HepG2 (cell line): ENCODE results near the gene CPSF7. TPM values are rescaled to one million over a fixed set of nuclear protein-coding genes. Genes with fewer than 3 reads are reported as not detected.

Experiments
- CREB1 ChIP-seq, 2 experiments: fragments of 450-650 bp in 1 of 2; IDR thresholded peaks; 2 replicates each; pipeline ENCODE4 v1.6.1; 2016 to 2017; ENCODE audit warnings: control low read depth in 1 of 2, mild to moderate bottlenecking in 1 of 2, missing compliant biosample characterization in 1 of 2, missing genetic modification characterization in 1 of 2
- GATAD2A ChIP-seq: IDR thresholded peaks from 2 replicates; pipeline ENCODE4 v1.6.1; 2016
- NCOA1 ChIP-seq: sonication (generic); formaldehyde crosslinking; IDR thresholded peaks from 2 replicates; pipeline ENCODE4 v1.9.0; 2021; ENCODE audit warnings: missing genetic modification reagents
- RNF2 ChIP-seq: fragments of 450-650 bp; conservative IDR thresholded peaks from 2 replicates; pipeline ENCODE4 v1.6.1; 2016; ENCODE audit warnings: low read depth
- TGIF2 ChIP-seq: IDR thresholded peaks from 2 replicates; pipeline ENCODE4 v1.6.1; 2016; ENCODE audit warnings: control low read depth, missing compliant biosample characterization
- ZNF296 ChIP-seq: sonication (generic); formaldehyde crosslinking; conservative IDR thresholded peaks from 2 replicates; pipeline ENCODE4 v1.5.0; 2020; ENCODE audit warnings: mild to moderate bottlenecking, missing genetic modification reagents
- polyA plus RNA-seq, 8 experiments: library from polyadenylated mRNA; depleted of rRNA in 3 of 8; stranded (reverse) in 7 of 8; unstranded in 1 of 8; fragments of >200 nt; fragmentation: Illumina TruSeq in 4 of 8; extraction: Trizol in 4 of 8; gene quantifications; 2 replicates each; pipeline versions ENCODE4 v1.2.1 to v1.2.3, GENCODE V29; 2011 to 2016; ENCODE audit warnings: low read depth in 4 of 8, missing spikeins in 1 of 8, mixed read lengths in 1 of 8; ENCODE audit not compliant: insufficient read depth in 1 of 8
- total RNA-seq, 5 experiments: library from RNA; depleted of rRNA; stranded (reverse); fragments of >200 nt; fragmentation: Illumina TruSeq; extraction: Trizol; gene quantifications; 2 replicates each; pipeline ENCODE4 v1.2.3, GENCODE V29; 2016; ENCODE audit warnings: low read depth in 1 of 5
- TF ChIP-seq, protein P1 (sequence below): sonication (generic); formaldehyde crosslinking; IDR thresholded peaks from 2 replicates; pipeline ENCODE4 v1.4.0; 2020; ENCODE audit warnings: missing genetic modification reagents
- TF ChIP-seq, protein P2 (sequence below): sonication (generic); formaldehyde crosslinking; IDR thresholded peaks from 2 replicates; pipeline ENCODE4 v1.4.0; 2020; ENCODE audit warnings: mild to moderate bottlenecking, low read depth, missing genetic modification reagents
- TF ChIP-seq, protein P3 (sequence below): sonication (generic); formaldehyde crosslinking; IDR thresholded peaks from 2 replicates; pipeline ENCODE4 v1.8.1; 2023; ENCODE audit warnings: mild to moderate bottlenecking, moderate library complexity, missing genetic modification reagents
- TF ChIP-seq, protein P4 (sequence below): sonication (generic); formaldehyde crosslinking; IDR thresholded peaks from one replicate; pipeline ENCODE4 v1.5.1; 2020; ENCODE audit warnings: mild to moderate bottlenecking, missing genetic modification reagents; ENCODE audit errors: not compliant biosample characterization
- TF ChIP-seq, protein P5 (sequence below): sonication (generic); formaldehyde crosslinking; IDR thresholded peaks from 2 replicates; pipeline ENCODE4 v1.4.0; 2020; ENCODE audit warnings: missing genetic modification reagents

CPSF7 gene
- total and polyA plus RNA-seq, 2 of the 13 experiments (the other 11 are each of a cell fraction or from before 2014, with no cell fraction given), result 34.1 to 36.8 TPM

DNA sequence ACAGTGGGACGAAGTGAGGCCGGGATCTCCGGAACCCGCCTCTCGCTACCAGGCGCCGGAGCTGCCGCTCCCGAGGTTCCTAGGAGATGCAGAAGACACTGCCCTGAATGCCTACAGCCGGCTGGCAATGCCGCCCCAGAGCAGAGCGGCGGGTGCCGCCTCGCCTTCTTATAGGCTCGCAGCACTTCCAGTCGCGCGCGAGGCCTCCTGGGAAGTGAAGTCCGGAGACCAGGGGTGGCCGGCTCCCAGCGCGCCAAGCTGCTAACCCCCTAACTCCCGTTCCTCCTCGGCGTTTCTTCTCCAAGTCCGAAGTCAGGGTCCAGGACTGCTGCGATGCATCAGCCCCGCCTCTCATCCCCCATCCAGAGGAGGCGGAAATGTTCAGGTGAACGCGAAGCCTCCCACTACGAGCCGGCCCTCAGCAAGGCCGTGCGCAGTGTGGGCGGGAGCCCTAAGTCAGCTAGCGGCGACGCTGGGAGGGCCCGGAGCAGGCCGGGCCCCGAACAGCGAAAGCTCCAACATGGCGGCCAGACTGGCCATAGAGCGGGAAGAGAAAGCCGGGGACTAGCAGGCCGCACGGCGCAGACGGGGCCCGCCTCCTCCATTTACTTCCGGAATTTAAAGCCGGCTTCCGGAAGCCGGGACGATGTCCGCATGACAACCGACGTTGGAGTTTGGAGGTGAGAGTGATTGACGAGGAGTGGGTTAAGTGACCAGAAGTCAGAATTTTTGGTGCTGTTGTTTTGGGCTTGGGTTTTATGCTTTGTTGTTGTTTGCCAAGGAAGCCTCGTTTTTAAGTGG, 67.8 kb downstream of the CPSF7 start, which contains the start of the genes CYB561A3 and TMEM138 (continued):
- TF ChIP-seq, protein P1, sequence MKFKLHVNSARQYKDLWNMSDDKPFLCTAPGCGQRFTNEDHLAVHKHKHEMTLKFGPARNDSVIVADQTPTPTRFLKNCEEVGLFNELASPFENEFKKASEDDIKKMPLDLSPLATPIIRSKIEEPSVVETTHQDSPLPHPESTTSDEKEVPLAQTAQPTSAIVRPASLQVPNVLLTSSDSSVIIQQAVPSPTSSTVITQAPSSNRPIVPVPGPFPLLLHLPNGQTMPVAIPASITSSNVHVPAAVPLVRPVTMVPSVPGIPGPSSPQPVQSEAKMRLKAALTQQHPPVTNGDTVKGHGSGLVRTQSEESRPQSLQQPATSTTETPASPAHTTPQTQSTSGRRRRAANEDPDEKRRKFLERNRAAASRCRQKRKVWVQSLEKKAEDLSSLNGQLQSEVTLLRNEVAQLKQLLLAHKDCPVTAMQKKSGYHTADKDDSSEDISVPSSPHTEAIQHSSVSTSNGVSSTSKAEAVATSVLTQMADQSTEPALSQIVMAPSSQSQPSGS, result peak; percentile 21; the same call in 1 of the 2 replicates
- TF ChIP-seq ZNF296 (CRISPR knock-in tag) (no peak), CREB1 (IDR thresholded peaks at IDR 0.05) (0 out of 2 replicates have a peak, but pooled peaks have one; percentile 2), CREB1 (CRISPR knock-in tag; IDR thresholded peaks at IDR 0.05) (peak; percentile 83), TGIF2 (CRISPR knock-in tag) (no peak; the same call in 1 of the 2 replicates), NCOA1 (peak; percentile 87; the same call in 1 of the 2 replicates), GATAD2A (CRISPR knock-in tag) (peak; percentile 11; the same call in 1 of the 2 replicates), RNF2 (peak; percentile 91)
- TF ChIP-seq, protein P2, sequence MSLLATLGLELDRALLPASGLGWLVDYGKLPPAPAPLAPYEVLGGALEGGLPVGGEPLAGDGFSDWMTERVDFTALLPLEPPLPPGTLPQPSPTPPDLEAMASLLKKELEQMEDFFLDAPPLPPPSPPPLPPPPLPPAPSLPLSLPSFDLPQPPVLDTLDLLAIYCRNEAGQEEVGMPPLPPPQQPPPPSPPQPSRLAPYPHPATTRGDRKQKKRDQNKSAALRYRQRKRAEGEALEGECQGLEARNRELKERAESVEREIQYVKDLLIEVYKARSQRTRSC (CRISPR knock-in tag), result no peak
- TF ChIP-seq, protein P3, sequence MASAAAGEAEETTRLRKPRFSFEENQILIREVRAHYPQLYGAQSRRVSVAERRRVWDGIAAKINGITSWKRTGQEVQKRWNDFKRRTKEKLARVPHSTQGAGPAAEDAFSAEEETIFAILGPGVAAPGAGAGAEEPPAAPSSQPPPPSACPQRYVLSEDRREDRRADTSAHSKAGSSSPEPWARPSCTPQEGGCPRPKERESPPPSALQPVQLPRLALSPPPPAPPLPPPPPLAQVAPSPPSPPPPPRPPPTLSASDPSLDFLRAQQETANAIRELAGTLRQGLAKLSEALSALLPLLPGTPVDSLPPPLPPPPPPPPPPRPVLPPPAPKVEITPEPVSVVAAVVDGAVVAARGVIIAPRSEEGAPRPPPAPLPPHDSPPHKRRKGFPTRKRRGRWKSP (CRISPR knock-in tag), result peak; percentile 23; the same call in 1 of the 2 replicates
- TF ChIP-seq, protein P4, sequence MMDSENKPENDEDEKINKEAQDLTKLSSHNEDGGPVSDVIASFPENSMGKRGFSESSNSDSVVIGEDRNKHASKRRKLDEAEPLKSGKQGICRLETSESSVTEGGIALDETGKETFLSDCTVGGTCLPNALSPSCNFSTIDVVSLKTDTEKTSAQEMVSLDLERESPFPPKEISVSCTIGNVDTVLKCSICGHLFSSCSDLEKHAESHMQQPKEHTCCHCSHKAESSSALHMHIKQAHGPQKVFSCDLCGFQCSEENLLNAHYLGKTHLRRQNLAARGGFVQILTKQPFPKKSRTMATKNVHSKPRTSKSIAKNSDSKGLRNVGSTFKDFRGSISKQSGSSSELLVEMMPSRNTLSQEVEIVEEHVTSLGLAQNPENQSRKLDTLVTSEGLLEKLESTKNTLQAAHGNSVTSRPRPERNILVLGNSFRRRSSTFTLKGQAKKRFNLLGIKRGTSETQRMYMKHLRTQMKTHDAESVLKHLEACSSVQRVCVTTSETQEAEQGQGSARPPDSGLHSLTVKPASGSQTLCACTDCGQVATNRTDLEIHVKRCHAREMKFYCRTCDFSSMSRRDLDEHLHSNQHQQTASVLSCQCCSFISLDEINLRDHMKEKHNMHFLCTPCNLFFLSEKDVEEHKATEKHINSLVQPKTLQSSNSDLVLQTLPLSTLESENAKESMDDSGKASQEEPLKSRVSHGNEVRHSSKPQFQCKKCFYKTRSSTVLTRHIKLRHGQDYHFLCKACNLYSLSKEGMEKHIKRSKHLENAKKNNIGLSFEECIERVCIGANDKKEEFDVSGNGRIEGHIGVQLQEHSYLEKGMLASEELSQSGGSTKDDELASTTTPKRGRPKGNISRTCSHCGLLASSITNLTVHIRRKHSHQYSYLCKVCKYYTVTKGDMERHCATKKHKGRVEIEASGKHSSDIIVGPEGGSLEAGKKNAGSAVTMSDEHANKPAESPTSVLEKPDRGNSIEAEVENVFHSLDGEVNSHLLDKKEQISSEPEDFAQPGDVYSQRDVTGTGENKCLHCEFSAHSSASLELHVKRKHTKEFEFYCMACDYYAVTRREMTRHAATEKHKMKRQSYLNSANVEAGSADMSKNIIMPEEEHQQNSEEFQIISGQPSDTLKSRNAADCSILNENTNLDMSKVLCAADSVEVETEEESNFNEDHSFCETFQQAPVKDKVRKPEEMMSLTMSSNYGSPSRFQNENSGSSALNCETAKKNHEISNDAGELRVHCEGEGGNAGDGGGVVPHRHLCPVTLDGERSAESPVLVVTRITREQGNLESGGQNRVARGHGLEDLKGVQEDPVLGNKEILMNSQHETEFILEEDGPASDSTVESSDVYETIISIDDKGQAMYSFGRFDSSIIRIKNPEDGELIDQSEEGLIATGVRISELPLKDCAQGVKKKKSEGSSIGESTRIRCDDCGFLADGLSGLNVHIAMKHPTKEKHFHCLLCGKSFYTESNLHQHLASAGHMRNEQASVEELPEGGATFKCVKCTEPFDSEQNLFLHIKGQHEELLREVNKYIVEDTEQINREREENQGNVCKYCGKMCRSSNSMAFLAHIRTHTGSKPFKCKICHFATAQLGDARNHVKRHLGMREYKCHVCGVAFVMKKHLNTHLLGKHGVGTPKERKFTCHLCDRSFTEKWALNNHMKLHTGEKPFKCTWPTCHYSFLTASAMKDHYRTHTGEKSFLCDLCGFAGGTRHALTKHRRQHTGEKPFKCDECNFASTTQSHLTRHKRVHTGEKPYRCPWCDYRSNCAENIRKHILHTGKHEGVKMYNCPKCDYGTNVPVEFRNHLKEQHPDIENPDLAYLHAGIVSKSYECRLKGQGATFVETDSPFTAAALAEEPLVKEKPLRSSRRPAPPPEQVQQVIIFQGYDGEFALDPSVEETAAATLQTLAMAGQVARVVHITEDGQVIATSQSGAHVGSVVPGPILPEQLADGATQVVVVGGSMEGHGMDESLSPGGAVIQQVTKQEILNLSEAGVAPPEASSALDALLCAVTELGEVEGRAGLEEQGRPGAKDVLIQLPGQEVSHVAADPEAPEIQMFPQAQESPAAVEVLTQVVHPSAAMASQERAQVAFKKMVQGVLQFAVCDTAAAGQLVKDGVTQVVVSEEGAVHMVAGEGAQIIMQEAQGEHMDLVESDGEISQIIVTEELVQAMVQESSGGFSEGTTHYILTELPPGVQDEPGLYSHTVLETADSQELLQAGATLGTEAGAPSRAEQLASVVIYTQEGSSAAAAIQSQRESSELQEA (CRISPR knock-in tag), result peak; percentile 46
- TF ChIP-seq, protein P5, sequence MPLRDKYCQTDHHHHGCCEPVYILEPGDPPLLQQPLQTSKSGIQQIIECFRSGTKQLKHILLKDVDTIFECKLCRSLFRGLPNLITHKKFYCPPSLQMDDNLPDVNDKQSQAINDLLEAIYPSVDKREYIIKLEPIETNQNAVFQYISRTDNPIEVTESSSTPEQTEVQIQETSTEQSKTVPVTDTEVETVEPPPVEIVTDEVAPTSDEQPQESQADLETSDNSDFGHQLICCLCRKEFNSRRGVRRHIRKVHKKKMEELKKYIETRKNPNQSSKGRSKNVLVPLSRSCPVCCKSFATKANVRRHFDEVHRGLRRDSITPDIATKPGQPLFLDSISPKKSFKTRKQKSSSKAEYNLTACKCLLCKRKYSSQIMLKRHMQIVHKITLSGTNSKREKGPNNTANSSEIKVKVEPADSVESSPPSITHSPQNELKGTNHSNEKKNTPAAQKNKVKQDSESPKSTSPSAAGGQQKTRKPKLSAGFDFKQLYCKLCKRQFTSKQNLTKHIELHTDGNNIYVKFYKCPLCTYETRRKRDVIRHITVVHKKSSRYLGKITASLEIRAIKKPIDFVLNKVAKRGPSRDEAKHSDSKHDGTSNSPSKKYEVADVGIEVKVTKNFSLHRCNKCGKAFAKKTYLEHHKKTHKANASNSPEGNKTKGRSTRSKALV (CRISPR knock-in tag), result peak; percentile 67; the same call in 1 of the 2 replicates
